HK-2 (cell line): ENCODE data around the gene PROM1.
A peak's percentile ranks its signal among the peaks of the same experiment; 100 is the strongest.

ENCODE experiments used
- DNase-seq: peaks from one replicate; pipeline ENCODE4 v3.0.0-alpha.2; 2018; ENCODE audit not compliant: unreplicated experiment

Gene PROM1

GRCh38 chr4:15942283-15942682 is 141.5 kb downstream of the PROM1 start:
- no peak for DNase-seq

- DNase-seq: no peak
These were observed 145.2 kb downstream of the PROM1 start, which contains the start of gene FGFBP1 for GRCh38 chr4:15938640-15939039. FGFBP1 (minus strand) TSS chr4:15938740; CDS start chr4:15936632, 2,108 bp downstream.

DNA sequence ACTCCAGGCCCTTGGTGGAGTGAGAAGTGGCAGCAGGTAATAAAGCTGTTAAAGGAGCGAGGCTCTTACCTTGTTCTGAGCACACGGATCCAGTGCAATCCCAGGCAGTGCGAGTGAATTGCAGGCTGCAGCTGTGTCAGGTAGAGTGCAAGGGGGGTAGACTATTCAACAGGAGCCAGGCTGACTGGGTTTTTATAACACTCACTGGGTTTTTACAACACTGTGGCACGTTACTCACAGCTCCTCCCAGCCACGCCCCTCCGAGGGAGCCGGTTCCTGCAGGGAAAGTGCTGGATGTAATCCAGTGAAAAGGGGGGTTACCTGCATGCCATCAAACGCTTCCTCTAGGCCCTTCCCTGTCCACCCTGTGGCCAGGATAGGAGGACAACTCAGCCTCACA is 145.6 kb downstream of the PROM1 start:
- no peak for DNase-seq

DNA sequence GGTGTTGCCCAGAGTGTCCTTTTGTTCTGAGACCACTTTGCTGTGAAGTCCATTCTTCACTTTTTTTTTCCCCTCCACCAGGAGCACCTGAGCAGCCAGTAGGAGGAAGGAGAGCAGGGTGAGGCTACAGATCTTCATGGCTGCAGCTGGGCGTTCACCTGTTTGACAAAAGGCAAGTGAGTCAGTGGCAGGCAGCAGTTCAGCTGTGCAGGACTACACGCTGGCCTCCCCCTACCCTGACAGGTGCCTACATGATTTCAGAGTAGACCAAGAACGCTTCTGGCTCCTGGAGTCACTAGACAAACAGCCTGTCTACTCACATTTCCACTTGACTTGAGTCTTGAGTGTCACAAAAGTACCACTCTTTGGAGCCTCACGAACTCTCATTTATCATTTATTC is 147.3 kb downstream of the PROM1 start:
- DNase-seq: no peak

DNA sequence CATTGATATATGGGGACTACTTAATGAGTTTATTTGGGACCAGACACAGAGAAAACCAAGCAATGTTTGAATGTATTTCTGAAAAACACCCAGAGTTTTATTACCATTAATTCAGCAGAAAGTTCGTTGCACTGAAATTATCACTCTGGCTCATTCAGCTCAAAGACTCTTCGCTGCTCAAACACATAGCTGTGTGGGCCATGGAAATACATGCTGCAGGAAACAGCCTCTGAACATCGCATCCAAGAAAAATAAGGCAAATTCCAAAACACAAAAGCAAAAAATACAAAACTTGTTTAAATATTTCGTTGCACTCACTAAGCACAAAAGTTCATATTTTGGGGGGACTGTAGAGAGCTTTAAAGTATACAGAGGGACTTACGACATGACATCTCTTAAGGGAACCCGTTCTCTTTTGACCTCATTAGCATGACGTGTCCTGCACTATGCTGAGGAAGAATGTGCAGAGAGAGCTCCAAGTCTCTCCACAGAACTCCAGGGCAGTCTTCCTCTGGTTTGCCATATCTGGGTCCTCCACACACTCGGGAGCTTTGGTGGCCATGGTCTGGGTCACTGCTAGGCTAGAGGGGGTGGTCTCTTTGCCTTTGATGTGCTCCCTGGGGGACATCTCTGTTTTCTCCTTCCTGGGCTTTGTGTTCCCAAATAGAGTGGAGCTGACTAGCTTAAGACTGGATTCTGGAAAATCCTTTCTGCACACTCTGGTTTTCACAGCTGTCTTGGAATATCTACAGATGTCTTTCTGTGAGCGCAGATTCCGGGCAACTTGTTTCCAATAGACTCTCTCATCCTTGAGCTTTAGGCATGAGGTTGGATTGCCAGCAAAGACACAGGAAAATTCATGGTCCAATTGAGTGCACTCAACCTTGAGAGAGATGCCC is 148.1 kb downstream of the PROM1 start:
- DNase-seq: no peak

GRCh38 chr4:15934259-15934658 is 149.6 kb downstream of the PROM1 start:
- DNase-seq: no peak

DNA sequence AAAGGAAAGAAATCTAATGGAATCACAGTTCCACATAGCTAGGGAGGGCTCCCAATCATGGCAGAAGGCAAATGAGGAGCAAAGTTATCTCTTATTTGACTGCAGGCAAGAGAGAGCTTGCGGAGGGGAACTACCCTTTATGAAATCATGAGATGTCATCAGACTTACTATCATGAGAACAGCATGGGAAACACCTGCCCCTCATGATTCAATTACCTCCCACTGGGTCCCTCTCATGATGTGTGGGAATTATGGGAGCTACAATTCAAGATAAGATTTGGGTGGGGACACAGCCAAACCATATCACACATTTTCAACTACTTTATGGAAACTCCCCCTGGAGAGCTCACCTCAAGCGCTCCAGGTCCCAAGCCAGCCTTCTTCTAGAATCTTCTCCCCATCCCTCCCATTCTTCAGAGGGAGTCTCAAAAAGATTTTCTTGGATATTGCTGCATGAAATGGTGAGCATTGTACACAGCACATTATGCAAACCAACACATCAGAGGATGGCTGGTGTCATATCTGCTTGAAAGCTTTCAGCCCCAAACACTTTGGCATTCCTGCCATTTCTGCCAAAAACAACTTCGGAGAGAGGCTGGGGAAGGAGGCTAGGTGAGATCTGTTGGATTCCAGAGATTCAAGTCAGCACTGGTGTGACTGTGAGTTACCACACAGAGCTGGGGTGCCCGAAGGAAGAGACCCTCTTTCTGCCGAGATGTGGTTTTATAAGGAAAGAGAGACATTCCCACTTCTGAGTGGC is 152.2 kb downstream of the PROM1 start:
- no peak for DNase-seq

DNA sequence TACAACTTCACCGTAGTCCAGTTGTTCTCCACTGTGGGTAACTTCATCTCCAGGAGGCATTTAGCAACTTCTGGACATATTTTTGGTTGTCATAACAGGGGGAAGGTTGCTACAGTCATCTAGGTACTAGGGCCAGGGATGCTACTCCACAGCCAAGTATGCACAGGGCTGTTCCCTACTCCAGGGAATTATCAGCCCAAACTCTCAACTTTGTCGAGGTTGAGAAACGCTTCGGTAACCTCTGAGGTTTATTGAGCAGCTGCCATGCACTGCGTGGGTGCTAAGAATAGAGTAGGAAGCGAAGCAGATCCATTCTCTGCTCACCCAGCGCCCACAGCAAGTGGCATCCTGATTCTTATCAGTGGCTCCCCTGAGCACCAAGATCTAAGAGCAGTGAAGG is 153.5 kb downstream of the PROM1 start:
- DNase-seq: no peak

DNA sequence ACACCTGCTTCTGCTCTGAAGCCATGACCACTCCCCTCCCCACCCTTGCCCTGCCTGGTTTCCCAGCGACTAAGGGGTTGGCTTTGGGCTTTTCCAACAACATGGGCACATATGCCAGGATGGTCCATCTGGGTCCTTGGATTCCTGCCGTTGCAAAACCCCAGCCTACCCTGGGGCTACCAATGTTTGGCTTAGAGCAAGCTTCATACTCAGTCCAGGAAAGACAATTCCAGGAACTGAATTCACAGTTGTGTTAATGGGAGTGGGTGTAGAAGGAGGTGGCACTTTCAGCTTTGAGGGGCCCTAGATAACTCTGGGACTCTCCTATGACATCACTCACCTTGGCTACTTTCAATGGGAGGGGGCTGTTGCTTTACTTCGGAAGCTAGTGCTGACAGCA is 154.3 kb downstream of the PROM1 start:
- DNase-seq: no peak

GRCh38 chr4:15928883-15929282 is 154.9 kb downstream of the PROM1 start:
- DNase-seq: no peak

DNA sequence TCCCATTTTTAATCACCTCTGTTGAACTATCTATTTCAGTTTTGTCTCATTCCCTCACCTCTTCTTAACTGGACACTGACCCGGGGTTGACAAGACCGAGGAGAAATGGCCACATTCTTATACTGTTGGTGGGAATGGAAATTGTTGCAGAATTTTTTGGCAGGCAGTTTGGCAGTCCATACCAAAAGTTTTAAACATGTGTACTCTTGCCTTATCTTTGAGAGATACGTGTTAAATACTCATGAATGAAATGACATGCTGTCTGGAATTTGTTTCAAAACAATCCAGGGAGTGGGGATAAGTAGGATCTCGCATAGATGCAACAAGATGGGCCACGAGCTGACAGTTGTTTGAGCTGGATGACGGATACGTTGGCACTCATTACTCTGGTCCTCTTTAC is 157.3 kb downstream of the PROM1 start:
- no peak for DNase-seq

DNA sequence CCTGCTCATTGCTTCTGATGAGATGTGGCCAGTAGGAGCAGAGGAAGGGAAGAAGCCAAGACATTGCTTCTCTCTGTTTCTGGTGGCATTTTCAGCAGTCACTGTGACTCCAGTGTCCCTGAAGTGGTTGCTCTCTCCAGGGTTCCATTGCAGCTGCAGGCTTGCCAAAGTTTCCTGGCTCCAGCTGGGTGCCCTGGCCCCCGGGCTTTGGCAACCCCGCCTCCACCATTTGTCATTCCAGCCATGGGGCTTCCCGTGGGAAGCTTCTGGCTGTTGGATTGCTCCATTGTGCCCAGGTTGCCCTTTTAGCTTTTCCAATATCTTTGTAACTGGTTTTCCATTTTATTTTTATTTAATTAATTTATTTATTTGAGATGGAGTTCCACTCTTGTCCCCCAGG is 158.0 kb downstream of the PROM1 start:
- DNase-seq: no peak

DNA sequence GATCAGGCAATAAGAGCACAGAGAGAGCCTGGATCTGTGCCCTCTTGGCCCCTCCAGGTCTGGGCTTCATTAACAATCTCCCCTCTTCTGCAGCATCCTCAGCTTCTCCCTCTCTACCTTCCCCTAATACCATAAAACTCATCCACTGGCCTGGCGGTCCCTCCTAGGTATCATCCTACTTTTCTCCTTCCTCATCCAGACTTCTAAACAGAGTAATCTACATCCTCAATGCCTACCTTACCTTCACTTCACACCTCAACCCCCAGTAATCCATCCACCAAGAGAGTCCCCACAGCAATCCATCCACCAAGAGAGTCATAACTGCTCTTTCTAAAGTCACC is 162.3 kb downstream of the PROM1 start:
- DNase-seq: no peak

DNA sequence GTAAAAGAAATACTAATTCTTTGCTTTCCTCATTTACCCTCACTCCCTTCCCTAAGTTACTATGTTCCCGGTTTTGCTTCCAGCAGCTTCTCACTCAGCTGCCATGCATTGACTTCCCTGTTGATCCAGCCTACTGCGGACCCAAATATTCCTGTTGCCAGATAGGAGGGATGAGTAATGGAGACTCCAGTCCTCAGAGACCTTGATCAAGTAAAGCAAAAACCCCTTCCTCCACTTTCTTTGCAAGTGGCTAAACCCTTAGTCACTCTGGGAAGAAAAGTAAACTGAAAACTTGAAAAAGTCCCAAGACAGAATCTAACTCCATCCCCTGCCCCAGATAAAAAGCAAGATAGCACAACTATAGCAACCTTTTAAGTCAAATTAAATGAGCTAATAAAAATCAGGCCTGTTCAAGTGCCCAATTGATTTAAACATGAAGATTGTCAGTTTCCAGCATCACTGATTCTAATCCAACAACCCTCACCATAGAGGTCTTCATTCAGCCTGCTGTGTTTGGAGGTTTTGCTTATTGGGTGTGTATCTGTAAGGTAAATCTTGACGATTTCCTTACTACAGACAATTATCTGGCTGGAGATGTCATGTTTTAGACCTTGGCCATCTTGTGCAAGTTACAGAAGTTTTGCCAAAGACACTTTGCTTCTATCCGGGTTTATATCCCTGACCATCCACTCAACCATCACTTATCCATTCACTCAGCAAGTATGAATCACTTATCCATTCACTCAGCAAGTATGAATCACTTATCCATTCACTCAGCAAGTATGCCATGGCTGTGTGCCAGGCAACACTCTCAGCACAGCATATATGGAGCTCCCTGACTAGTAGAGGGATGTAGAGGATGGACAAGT is 162.9 kb downstream of the PROM1 start:
- DNase-seq: peak; percentile 82

DNA sequence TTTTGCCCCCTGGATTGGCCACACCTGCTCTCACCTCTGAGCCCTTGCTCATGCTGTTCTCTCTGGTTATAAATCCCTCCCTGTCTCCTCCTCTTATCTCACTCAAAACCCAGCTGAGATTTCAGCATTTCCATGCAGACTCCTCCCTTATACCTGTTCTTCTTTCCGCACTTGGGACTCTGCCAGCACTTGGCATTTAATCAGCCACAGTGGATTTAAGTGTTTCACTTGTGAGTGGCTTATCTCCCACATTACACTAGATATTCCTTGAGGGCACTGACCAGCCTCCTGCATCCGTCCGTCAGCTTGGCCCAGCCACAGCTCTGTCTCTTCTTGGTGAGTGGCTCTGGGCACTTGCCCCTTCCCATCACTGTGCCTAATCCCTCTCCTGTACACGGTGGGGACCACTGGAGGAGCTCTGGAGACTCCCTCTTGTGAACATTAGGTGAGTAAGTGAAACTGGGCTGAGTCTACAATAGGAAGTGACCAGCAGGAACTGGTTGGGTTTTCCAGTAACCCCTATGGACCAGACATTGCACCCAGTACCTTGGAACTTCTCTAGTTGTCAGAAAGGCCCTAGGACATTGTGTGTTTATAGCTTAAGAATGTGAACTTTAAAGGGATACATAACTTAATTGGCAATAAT is 165.2 kb downstream of the PROM1 start:
- DNase-seq: no peak
